ENCODE results near the gene C19orf12.

DNA sequence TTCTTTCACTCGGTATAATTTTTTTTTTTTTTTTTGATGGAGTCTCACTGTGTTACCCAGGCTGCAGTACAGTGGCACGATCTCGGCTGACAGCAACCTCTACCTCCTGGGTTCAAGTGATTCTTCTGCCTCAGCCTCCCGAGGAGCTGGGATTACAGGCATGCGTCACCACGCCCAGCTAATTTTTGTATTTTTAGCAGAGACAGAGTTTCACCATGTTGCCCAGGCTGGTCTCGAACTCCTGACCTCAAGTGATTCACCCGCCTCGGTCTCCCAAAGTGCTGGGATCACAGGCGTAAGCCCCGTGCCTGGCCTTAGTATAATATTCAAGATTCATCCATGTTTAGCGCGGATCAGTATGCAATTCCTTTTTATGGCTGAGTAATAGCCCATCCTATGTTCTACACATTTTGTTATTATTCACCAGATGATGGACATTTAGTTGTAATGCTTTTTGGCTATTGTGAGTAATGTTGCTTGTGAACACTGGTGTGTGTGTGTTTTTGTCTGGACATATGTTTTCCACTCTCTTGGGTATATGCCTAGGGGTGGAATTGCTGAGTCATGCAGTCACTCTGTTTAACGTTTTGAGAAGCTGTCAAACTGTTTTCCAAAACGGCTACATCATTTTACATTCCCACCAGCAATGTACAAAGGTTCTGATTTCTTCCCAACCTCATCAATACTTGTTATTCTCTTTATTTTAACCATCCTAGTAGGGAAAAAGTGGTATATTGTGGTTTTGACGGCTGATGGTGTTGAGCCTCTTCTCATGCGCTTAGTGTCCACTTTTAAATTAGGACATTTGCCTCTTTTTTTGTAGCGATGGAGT lies 26.9 kb downstream of the C19orf12 start:
- TF ChIP-seq, protein P1, sequence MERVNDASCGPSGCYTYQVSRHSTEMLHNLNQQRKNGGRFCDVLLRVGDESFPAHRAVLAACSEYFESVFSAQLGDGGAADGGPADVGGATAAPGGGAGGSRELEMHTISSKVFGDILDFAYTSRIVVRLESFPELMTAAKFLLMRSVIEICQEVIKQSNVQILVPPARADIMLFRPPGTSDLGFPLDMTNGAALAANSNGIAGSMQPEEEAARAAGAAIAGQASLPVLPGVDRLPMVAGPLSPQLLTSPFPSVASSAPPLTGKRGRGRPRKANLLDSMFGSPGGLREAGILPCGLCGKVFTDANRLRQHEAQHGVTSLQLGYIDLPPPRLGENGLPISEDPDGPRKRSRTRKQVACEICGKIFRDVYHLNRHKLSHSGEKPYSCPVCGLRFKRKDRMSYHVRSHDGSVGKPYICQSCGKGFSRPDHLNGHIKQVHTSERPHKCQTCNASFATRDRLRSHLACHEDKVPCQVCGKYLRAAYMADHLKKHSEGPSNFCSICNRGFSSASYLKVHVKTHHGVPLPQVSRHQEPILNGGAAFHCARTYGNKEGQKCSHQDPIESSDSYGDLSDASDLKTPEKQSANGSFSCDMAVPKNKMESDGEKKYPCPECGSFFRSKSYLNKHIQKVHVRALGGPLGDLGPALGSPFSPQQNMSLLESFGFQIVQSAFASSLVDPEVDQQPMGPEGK (CRISPR knock-in tag; IDR thresholded peaks at IDR 0.05; ENCODE audit: borderline replicate concordance): no peak
- no peak for TF ChIP-seq ZFP30 (CRISPR knock-in tag; IDR thresholded peaks at IDR 0.05)
- no peak for TF ChIP-seq ZFP3 (CRISPR knock-in tag; IDR thresholded peaks at IDR 0.05)
- no peak for TF ChIP-seq BACH2 (CRISPR knock-in tag; IDR thresholded peaks at IDR 0.05; ENCODE audit: borderline replicate concordance)
- TF ChIP-seq ZC3H10 (CRISPR knock-in tag; IDR thresholded peaks at IDR 0.05): no peak
- no peak for TF ChIP-seq ZNF565 (CRISPR knock-in tag; conservative IDR thresholded peaks at IDR 0.05; ENCODE audit: low read depth)
- TF ChIP-seq, protein P2, sequence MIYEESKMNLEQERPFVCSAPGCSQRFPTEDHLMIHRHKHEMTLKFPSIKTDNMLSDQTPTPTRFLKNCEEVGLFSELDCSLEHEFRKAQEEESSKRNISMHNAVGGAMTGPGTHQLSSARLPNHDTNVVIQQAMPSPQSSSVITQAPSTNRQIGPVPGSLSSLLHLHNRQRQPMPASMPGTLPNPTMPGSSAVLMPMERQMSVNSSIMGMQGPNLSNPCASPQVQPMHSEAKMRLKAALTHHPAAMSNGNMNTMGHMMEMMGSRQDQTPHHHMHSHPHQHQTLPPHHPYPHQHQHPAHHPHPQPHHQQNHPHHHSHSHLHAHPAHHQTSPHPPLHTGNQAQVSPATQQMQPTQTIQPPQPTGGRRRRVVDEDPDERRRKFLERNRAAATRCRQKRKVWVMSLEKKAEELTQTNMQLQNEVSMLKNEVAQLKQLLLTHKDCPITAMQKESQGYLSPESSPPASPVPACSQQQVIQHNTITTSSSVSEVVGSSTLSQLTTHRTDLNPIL (CRISPR knock-in tag; IDR thresholded peaks at IDR 0.05; ENCODE audit: low read depth): no peak
- no peak for TF ChIP-seq GLIS3 (CRISPR knock-in tag; IDR thresholded peaks at IDR 0.05)
- no peak for TF ChIP-seq ARNTL (CRISPR knock-in tag; IDR thresholded peaks at IDR 0.05; ENCODE audit: borderline replicate concordance, low read depth)
- TF ChIP-seq RARB (CRISPR knock-in tag; IDR thresholded peaks at IDR 0.05): no peak
- TF ChIP-seq ISL1 (CRISPR knock-in tag; IDR thresholded peaks at IDR 0.05): no peak

Measured in SK-N-SH treated with all-trans-retinoic acid at 6 μM for 48 hours (cell line).